Activated CD4-positive, alpha-beta T cell treated with anti-CD3 and anti-CD28 coated beads, Interleukin-2, amount 50 U/mL, for 24 hours (primary cell): ENCODE measurements around the gene PARD3.

Experiments
- DNase-seq, 2 donors: peaks; one replicate each; pipeline ENCODE4 v3.0.0-alpha.2; 2020; ENCODE audit warnings: low read depth in 1 of 2, low spot score in 1 of 2

The PARD3 gene

GRCh38 chr10:34320265-34320664 is 494.8 kb downstream of the PARD3 start:
- DNase-seq = no peak

DNA sequence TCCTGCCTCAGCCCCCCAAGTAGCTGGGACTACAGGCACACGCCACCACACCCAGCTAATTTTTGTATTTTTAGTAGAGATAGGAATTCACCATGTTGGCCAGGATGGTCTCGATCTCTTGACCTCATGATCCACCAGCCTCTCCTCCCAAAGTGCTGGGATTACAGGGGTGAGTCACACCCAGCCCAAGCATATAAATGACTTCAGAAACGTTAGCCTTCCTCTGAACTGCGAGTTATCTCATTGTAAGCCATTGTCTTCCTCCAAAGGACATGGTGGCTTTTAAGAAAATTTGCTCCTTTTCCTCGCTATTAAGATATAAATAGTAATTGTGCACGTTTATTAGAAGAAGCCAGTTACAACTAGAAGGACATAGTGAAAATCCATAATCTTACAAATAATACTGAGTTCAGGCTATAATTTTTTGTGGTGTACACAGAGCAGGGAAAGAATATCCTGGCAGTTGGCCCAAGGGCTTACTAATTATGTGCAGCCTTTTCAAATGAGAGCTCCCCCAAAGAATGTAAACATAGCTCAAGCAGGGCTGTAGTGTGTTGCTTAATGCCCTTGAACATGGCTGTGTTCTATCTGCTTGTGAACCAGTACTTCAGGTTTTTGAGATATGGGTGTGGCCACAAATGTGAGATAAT is 495.8 kb downstream of the PARD3 start:
- no peak for DNase-seq

DNA sequence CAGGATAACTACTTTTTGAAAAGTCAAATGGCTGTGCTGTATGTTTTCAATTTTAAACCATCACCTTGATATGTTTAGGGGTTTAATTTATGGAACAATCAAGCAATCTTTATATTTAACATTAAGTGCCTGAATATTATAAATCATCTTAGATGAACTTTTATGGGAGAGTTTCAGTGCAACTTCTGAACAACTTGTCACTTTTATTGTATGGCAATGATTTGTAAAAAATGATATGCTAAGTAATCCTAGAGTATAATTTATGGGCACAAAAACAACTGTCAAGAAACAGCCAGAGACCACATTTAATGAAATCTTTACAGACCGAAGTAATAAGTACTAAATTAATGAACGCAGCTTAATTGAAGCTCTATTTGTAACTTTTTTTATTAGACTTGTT is 498.9 kb downstream of the PARD3 start:
- DNase-seq = no peak

DNA sequence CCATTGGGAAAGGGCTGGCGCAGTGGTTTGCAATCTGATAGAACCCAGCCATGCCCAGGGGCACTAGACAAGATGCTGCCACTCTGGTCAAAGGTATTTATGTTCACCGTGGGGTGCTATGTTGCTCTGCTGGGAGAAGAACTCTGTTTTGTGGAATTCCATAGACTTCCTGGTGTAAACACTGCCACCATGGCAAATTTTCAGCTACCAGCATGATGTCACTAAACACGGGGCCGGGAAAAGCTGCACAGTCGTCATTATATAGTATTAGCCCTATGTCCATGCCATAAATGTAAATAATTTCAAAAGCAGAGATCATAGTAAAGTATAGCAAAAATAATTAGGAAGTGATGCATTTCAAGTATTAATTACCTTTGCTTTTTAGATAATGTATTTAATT is 500.6 kb downstream of the PARD3 start:
- no peak for DNase-seq

DNA sequence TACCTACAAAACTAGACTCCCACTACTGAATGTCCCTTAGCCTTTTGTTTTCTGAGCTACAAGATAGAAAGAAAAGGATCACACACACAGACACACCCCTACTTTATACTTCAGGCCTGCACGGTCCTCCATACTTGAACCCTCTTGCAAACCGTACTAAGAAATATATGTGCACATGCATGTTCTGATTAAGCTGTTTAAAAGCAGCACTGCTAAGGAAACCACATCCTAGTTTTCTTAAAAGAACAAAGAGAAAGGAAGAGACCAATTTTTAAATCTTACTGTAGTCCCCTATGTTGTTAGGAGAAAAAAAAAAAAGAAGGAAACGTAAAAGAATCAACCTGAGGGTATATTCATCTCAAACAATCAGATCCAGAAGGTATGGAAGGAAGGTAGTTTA is 501.2 kb downstream of the PARD3 start:
- DNase-seq = no peak

DNA sequence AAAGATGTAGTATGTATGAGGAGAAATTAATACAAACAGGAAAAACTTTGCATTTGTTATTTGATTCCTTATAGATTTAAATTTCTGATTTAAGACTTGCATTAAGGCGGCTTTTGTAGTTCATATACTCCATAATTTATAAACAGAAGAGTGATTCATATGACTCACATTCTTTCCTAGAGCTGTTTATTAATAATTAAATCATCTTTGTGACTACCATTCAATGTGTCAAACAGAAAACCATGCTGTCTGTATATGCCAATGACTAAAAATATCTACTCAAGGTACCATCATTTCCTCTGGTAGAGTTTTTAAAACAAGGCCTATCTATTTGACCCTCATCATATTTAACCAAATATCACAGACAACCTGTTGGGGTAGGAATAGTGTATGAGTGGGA is 501.7 kb downstream of the PARD3 start:
- no peak for DNase-seq

DNA sequence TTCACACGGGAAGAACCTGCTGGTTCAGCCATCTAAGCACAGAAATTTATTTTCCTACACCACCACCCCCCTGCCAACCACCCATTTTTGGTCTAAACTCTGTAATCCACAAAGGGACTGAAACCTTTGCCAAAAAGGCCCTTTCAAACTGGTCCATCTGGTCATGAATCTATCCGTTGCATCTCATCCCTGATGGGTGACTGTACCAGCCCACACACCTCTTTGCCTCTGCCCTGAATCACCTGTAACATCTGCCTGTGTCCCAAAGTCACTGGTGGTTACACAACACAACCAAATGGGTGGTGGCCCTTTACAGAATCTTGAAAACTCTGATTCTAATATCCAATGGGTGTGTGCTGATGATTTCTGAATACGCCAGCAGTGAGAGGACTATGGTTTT is 503.4 kb downstream of the PARD3 start:
- no peak for DNase-seq

- DNase-seq = no peak
These were observed 504.9 kb downstream of the PARD3 start for GRCh38 chr10:34310234-34310633.

GRCh38 chr10:34305189-34305588 is 509.9 kb downstream of the PARD3 start:
- no peak for DNase-seq

DNA sequence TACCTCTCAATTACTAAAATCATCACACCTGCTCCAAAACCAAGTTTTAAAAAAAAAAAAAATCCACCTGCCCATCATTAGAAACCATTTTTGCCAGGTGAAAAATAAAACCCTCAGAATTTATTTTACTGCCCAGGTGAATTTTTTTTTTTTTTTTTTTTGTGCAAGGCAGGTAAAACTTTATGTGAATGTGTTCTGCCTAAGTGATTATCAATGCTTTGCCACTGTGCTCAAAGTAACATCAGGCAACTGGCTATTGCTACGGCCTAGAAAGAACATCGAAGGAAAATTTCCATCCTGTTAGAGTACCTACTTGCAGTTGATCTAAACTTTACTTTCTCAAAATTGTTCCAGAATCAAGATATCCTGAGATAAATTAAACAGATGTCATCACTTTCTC is 512.1 kb downstream of the PARD3 start:
- DNase-seq = no peak

DNA sequence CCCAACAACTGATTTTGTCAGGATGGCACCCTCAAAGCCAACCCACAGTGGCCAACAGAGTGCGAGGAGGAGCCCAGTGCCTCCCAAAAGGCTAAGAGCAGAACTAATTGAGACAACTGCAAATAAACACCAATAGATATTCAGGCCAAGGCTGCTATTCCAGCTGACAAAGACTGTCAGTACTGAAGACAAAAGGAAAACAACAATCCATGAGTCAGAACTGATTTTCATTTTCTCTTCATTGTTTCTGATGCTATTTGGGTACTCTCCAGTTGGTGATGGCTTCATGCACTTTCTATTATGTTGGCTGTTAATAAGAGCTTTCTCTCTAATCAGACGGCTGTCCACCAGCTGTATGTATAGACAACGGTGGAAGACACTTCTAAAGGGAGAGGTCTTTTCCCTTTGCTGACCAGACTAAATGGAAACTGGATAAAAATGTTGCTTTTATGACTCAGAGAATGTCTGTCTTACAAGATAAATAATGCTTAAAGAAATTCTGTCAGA is 515.9 kb downstream of the PARD3 start:
- DNase-seq = no peak

DNA sequence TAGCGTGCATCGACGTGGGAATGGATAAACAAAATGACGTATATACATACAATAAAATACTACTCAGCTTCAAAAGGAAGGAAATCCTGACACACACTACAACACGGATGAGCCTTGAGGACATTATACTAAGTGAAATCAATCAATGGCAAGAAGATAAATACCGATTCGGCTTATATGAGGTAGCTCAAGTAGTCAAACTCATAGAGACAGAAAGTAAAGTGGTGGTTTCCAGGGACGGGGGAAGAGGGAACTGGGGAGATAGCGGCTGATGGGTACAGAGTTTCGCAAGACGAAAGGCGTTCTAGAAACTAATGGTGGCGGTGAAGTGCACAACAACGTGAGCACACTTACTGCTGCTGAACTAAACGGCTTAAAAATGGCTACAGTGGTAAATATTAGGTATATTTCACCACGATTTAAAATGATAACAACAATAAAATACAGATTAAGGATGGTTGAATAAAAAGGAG is 516.7 kb downstream of the PARD3 start:
- DNase-seq = no peak

- DNase-seq = no peak
These were observed 517.4 kb downstream of the PARD3 start for GRCh38 chr10:34297541-34298345.

DNA sequence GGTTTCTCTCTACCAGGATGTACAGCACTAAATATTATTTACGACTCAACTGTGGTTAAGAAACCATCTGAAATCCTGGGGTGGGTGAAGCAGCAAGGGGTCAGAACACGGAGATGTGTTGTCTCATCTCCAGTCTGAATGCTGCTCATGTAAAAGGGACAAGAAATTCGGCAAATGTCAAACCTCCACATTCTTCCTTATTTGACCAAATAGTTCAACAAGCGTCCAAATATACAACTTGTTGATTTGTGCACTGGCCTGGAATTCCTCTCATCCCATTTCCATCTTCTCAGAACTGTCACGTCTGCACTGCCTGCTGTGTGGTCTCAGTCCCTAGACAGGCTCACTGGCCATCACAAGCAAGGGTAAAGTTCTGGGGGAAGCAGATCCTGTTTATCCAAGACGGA is 520.0 kb downstream of the PARD3 start:
- no peak for DNase-seq

DNA sequence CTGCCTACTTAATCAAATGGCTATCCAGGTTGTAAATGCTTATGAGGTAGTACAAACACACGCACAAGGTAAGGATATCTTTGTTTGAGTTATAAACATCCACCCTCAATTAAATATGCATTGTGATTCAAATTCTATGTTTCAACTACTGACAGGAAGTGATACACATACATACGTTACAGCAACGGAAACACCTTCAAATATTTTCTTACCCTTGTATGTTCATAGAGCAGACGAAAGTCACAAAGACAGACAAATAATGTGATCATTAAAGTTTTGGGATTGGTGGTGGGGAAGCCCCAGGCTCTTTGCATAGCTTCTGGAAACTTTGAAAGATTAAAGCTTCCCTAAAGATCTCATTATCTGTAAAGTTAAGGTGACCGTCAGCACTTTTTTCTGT is 521.0 kb downstream of the PARD3 start:
- DNase-seq = no peak

GRCh38 chr10:34292675-34293074 is 522.4 kb downstream of the PARD3 start:
- DNase-seq = no peak

DNA sequence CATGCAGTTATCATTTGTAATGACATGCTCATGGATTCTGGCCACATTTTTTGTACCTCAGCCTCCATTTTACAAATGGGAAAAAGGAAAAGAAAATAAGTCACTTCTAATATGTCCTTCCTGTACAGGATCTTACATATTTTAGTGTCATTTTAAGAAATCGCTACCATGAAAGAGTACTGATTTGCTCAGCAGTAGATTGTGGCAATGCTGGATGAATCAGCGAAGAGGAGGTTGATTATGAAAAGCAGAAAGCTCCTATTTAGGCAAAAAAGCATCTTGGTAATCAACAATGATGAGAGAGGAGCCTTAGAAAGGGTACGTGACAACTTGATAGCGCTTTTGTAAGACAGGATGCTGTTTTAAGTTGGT is 522.9 kb downstream of the PARD3 start:
- DNase-seq = no peak

DNA sequence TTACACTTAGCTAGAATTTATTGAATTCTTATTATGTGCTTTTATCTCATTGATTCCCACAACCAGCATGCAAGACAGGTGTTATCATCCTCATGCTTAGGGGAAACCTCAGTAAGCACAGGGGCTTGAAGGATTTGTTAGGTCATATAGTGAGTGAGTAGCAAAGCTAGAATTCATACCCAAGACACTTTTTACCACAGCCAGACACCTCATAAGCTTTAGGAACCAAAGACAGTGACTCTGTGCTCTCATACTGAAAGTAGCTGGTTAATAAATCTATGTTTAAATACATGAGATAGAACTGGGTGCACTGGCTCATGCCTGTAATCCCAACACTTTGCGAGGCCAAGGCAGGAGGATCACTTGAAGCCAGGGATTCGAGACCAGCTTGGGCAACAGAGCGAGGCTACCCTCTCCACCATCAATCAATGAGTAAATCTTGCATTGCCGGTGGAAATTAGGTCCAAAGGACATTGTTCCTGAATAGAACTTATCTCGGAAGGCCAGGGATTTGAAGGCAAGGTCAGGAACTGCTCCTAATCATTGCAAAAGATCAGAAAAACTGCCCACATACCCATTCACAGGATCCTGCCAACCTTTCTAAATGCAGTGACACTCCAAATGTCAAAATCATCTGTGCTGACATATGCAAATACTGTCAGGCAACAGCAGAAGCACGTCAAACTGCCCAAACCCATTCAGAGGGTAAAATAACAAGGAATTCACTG is 523.5 kb downstream of the PARD3 start:
- no peak for DNase-seq

GRCh38 chr10:34290412-34291081 is 524.5 kb downstream of the PARD3 start:
- no peak for DNase-seq

DNA sequence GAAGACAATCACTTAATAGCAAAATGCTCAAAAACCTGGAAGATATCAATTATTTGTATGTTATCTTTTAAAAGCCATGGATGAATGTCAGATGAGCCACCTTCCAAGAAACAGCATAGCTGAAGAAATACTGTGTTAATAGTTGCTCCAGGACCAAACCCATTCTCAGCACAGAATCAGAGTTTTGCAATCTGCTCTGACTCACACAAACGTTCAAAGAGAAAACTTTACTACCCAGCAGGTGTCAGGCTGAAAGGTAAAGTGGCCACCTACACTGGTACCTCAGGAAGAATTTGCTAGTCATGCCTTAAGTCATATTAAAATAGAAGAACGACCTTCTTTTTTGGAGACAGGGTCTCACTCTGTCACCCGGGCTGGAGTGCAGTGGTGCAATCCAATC is 526.5 kb downstream of the PARD3 start:
- no peak for DNase-seq

- DNase-seq = no peak
These were observed 528.9 kb downstream of the PARD3 start for GRCh38 chr10:34286136-34286739.
